HG03064 (cell line): ENCODE data around the gene RABEPK.
"Not testable (repeated sequence)": the region's sequence is repeated elsewhere in the genome, so short reads cannot be mapped to it uniquely, and the experiment has no call there.

Source experiments
- ATAC-seq: cut with Tn5 transposase; IDR thresholded peaks from one replicate; pipeline ENCODE4 v1.9.1; 2021; ENCODE audit warnings: low read depth; ENCODE audit not compliant: unreplicated experiment

RABEPK gene

GRCh38 chr9:125241863-125242739, 41.8 kb downstream of the RABEPK start:
- peak; percentile 3 for ATAC-seq

GRCh38 chr9:125243792-125244260, 43.5 kb downstream of the RABEPK start:
- no peak for ATAC-seq

- ATAC-seq = no peak
These were observed 45.9 kb downstream of the RABEPK start for GRCh38 chr9:125246261-125246667.

GRCh38 chr9:125254231-125254630, 53.9 kb downstream of the RABEPK start:
- no peak for ATAC-seq

GRCh38 chr9:125255781-125256391, 55.5 kb downstream of the RABEPK start:
- no peak for ATAC-seq

- ATAC-seq = no peak
These were observed 57.9 kb downstream of the RABEPK start for GRCh38 chr9:125258160-125258785.

GRCh38 chr9:125258832-125259534, 58.6 kb downstream of the RABEPK start:
- ATAC-seq = no peak

GRCh38 chr9:125260561-125260960, 60.2 kb downstream of the RABEPK start:
- no peak for ATAC-seq

GRCh38 chr9:125261501-125262293, 61.4 kb downstream of the RABEPK start, which contains the start of gene GAPVD1:
Gene GAPVD1, plus strand, starts transcription at chr9:125261826. Its CDS starts 37,096 bp downstream, at chr9:125298922.
- ATAC-seq = peak; percentile 91

- ATAC-seq = no peak
These were observed 62.1 kb downstream of the RABEPK start for GRCh38 chr9:125262294-125262991.

GRCh38 chr9:125264068-125264467, 63.7 kb downstream of the RABEPK start:
- ATAC-seq = not testable (repeated sequence)

- ATAC-seq = no peak
These were observed 68.2 kb downstream of the RABEPK start for GRCh38 chr9:125268394-125269013.

GRCh38 chr9:125269014-125269397, 68.7 kb downstream of the RABEPK start:
- no peak for ATAC-seq

GRCh38 chr9:125271081-125271480, 70.7 kb downstream of the RABEPK start:
- ATAC-seq = no peak

GRCh38 chr9:125272697-125273096, 72.4 kb downstream of the RABEPK start:
- ATAC-seq = no peak

- no peak for ATAC-seq
These were observed 76.4 kb downstream of the RABEPK start for GRCh38 chr9:125276771-125277170.

- ATAC-seq = no peak
These were observed 77.1 kb downstream of the RABEPK start for GRCh38 chr9:125277411-125277810.

GRCh38 chr9:125280945-125281344, 80.6 kb downstream of the RABEPK start:
- ATAC-seq = no peak
